Subcutaneous adipose tissue (tissue), 4 donors: ENCODE results near the gene ALDH1L1. TPM values are rescaled to one million over a fixed set of nuclear protein-coding genes. Genes with fewer than 3 reads are reported as not detected.

Experiments used
- total RNA-seq, 4 donors: library from RNA; depleted of rRNA; stranded (reverse); fragments of >200 nt; gene quantifications; one replicate each; pipeline ENCODE4 v1.1.0, GENCODE V29; 2016
- TF ChIP-seq, protein P1 (sequence below): fragments of 450-650 bp; IDR thresholded peaks from one replicate; pipeline ENCODE4 v1.5.1; 2016; ENCODE audit warnings: low read depth, mild to moderate bottlenecking, control low read depth, antibody characterized with exemption, moderate library complexity

The ALDH1L1 gene
- total RNA-seq, 4 donors from 2014 or later = 63.4 to 281 (median 73.8) TPM

DNA sequence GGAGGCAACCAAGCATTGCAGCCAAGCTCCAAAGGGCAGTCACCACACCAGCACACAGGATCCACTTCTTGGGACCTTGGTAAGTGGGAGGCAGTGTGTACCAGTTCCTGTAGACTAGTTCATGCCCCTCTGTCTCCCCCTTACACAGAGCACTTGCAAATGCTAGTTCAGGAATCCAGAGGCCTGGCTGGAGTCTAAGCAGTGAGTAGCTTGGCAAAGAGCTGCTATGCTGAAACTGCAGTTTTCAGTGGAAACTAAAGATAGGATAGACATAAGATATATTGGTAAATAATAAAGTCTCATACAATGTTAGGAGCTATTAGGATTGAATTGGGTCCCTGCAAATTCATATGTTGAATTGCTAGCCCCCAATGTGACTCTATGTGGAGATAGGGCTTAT is 82.6 kb downstream of the ALDH1L1 start:
- TF ChIP-seq, protein P1, sequence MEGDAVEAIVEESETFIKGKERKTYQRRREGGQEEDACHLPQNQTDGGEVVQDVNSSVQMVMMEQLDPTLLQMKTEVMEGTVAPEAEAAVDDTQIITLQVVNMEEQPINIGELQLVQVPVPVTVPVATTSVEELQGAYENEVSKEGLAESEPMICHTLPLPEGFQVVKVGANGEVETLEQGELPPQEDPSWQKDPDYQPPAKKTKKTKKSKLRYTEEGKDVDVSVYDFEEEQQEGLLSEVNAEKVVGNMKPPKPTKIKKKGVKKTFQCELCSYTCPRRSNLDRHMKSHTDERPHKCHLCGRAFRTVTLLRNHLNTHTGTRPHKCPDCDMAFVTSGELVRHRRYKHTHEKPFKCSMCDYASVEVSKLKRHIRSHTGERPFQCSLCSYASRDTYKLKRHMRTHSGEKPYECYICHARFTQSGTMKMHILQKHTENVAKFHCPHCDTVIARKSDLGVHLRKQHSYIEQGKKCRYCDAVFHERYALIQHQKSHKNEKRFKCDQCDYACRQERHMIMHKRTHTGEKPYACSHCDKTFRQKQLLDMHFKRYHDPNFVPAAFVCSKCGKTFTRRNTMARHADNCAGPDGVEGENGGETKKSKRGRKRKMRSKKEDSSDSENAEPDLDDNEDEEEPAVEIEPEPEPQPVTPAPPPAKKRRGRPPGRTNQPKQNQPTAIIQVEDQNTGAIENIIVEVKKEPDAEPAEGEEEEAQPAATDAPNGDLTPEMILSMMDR = no peak

DNA sequence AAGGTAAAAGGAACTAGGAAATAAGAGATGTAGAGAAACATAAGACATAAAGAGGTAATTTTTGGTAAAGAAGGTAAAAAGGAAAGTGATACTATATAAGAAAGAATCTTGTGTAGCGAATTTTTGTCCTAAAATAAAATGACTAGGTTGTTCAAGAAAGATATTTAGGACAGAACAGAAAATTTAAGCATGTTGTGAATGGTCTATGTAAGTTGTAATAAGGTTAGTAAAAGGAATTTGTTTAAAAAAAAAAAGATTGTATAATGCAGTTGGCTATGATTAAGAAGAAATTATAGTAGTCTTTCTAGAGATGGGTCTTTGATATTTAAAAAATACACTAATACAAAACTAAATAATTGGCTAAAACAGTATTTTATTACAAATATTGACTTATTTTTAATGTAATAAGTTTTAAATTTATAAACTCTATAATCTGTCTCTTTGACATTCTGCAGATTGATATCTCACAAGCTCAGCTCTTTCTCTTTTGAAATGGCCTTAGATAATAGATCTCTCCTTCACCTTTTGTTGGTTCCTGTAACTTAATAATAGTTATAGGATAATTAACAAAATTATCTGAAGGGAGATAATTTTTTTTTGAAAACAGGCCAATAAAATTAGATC is 92.7 kb downstream of the ALDH1L1 start:
- TF ChIP-seq, protein P1 = no peak

DNA sequence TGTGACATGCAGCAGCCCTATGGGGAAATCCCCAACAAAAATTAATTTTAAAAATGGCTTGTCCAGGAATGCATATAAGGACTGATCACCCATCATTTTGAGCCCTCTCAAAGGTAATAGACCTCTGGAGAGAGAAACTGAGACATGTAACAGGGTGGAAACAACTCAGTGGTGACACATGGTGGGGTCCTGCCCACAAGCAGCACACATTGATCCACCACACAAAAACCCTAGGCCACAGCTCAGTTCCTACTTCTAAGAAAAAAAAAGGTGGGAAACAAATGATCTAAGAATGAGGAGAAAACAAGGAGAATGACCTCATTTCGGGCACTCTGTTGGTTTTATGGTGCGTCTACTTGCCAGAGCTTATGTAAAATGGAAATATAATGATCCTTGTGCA is 94.5 kb downstream of the ALDH1L1 start:
- TF ChIP-seq, protein P1 = no peak

DNA sequence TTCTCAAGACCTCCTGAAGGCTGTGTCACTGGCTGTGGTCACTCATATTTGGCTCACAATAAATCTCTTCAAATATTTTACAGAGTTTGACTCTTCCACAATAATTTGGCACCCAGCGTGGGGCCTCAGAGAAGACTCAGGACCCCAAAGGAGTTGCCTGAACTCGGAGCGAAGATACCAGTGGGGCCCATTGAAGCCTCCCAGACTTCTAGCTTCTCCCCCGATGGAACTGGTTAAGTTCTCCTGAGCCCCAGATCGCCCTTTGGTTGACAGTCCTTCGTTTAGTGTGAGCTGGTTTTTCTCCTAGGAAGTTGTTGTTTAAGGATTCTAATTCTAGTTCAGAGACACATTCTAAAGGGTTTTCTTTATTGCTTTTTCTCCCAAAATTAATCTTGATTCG is 95.1 kb downstream of the ALDH1L1 start:
- TF ChIP-seq, protein P1 = no peak

- TF ChIP-seq, protein P1 = no peak
These were observed 95.6 kb downstream of the ALDH1L1 start for GRCh38 chr3:126084768-126085180.

- TF ChIP-seq, protein P1 = no peak
These were observed 96.2 kb downstream of the ALDH1L1 start, which contains the start of gene SLC41A3 for GRCh38 chr3:126083913-126084767. Gene SLC41A3 (minus strand): TSS chr3:126084124. CDS start chr3:126068219, 15,905 bp downstream.

DNA sequence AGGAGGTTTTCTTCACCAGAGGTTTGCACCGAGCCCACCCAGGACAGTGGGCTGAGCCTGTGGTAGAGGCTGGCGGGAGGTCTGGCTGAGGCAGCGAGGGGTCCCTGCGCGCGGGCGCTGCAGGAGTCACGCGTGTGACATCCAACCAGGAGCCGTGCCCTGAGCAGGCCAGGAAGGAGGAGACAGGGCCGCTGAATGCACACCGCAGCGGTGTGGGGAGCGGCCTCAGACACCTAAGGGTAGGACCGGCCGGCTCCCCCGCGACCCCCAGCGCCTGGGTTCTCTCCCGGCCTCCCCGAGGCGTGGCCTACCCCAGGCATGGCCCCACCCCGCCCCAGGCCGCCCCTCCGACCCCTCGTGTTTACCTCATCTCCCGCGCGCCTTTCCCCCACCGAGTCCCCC is 96.9 kb downstream of the ALDH1L1 start:
- TF ChIP-seq, protein P1 = no peak
